ENCODE results near the gene HNRNPL.
"Not testable (repeated sequence)": the region's sequence is repeated elsewhere in the genome, so short reads cannot be mapped to it uniquely, and the experiment has no call there.

HNRNPL gene

GRCh38 chr19:38869160-38869835, 19.5 kb upstream of the HNRNPL start:
- no peaks in the 10 kb centered on the region for H3K36me3 ChIP-seq (ENCODE audit: control insufficient read depth, low read depth, low read length)
- no peak overlapping the region for H3K27ac ChIP-seq (ENCODE audit: low read length)
- peak overlapping the region; percentile 36 for H3K9ac ChIP-seq (ENCODE audit: low read length)
- peaks cover 12% of the 10 kb centered on the region for H3K27me3 ChIP-seq (ENCODE audit: control insufficient read depth, insufficient read depth, low read length)
- H3K9me3 ChIP-seq (ENCODE audit: control insufficient read depth, low read depth, low read length) = no peaks in the 10 kb centered on the region
- peak overlapping the region; percentile 49 for H3K4me3 ChIP-seq (ENCODE audit: low read length)
- H3K4me1 ChIP-seq (ENCODE audit: control insufficient read depth, low read depth, low read length) = peaks cover 7% of the 10 kb centered on the region

DNA sequence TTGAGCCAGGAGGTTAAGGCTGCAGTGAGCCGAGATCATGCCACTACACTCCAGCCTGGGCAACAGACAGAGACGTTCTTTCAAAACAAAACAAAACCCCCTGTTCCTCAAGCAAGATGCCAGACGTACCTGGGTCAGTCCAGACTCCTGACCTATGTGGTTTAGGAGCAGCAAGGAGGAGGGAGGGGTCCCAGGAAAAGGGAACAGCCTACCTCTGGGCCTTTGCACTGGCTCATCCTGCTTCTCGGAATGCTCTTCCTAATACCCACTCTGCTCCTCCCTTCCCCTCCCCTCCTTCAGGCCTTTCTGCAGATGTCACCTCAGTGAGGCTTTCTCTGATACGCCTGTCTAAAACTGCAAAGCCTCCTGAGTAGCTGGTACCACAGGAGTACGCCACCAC, 18.8 kb upstream of the HNRNPL start:
- Histone ChIP-seq H3K9ac (ENCODE audit: low read length) (no peak overlapping the region), H3K4me1 (ENCODE audit: control insufficient read depth, low read depth, low read length) (peaks cover 7% of the 10 kb centered on the region), H3K27ac (ENCODE audit: low read length) (no peak overlapping the region), H3K4me3 (ENCODE audit: low read length) (no peak overlapping the region), H3K27me3 (ENCODE audit: control insufficient read depth, insufficient read depth, low read length) (peaks cover 12% of the 10 kb centered on the region), H3K36me3 (ENCODE audit: control insufficient read depth, low read depth, low read length) (no peaks in the 10 kb centered on the region), H3K9me3 (ENCODE audit: control insufficient read depth, low read depth, low read length) (no peaks in the 10 kb centered on the region)

DNA sequence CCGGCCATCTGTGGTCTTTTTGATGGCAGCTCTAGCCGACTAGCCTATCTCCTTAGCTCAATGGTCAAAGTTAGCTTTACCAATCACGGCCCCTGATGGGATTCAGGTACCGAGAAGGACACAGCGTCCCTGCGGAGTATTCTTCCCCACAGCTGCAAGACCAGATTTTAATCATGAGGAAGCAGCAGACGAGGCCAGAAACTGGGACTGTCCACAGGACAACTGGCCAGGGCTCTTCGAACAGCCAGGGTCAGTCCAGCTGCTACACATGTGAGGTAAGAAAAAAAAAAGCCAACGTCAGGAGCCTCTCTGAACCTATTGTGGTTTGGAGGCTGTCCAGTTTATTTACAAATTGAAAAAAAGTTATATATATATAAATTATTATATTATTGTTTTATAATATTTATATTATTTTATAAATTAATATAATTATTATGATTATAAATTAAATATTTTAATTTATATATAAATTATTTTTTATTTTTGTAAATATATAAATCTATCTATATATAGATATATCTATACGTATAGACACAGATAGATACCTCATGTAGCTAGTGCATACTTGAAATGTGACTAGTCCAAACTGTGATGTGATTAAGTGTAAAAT, 17.5 kb upstream of the HNRNPL start:
- Histone ChIP-seq H3K27me3 (ENCODE audit: control insufficient read depth, insufficient read depth, low read length) (peaks cover 12% of the 10 kb centered on the region), H3K36me3 (ENCODE audit: control insufficient read depth, low read depth, low read length) (no peaks in the 10 kb centered on the region), H3K9ac (ENCODE audit: low read length) (no peak overlapping the region), H3K27ac (ENCODE audit: low read length) (no peak overlapping the region), H3K9me3 (ENCODE audit: control insufficient read depth, low read depth, low read length) (no peaks in the 10 kb centered on the region), H3K4me3 (ENCODE audit: low read length) (no peak overlapping the region), H3K4me1 (ENCODE audit: control insufficient read depth, low read depth, low read length) (peaks cover 7% of the 10 kb centered on the region)

DNA sequence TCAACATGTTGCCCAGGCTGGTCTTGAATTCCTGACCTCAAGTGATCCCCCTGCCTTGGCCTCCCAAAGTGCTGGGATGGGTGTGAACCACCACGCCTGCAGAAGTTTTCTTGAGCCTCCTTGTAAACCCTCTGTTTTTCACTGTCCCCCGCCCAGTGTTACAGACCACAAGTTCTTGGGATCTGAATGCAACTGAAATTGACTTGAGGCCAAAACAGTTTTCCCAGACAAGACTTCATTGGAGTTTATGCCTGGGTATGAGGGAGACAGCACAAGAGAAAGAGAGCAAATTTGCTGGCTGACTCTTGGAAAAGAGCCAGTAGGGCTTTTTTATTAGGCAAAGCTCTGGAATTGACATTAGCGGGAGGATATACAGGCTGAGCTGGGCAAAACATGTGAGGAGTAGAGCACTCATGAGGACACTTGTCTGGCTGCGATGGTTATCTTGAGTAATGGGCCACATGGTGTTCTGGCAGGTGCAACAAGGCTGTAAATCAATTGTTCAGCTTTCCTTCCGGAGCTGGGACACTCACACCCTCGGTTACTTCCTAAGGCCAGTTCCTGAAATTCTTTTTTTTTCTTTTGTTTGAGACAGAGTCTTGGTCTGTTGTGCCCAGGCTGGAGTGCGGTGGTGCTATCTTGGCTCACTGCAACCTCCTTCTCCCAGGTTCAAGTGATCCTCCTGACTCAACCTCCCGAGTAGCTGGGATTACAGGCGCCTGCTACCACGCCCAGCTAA, 12.7 kb upstream of the HNRNPL start:
- no peak overlapping the region for H3K9ac ChIP-seq (ENCODE audit: low read length)
- no peak overlapping the region for H3K27ac ChIP-seq (ENCODE audit: low read length)
- H3K4me3 ChIP-seq (ENCODE audit: low read length) = no peak overlapping the region
- no peaks in the 10 kb centered on the region for H3K27me3 ChIP-seq (ENCODE audit: control insufficient read depth, insufficient read depth, low read length)
- no peaks in the 10 kb centered on the region for H3K9me3 ChIP-seq (ENCODE audit: control insufficient read depth, low read depth, low read length)
- no peaks in the 10 kb centered on the region for H3K36me3 ChIP-seq (ENCODE audit: control insufficient read depth, low read depth, low read length)
- H3K4me1 ChIP-seq (ENCODE audit: control insufficient read depth, low read depth, low read length) = no peaks in the 10 kb centered on the region

DNA sequence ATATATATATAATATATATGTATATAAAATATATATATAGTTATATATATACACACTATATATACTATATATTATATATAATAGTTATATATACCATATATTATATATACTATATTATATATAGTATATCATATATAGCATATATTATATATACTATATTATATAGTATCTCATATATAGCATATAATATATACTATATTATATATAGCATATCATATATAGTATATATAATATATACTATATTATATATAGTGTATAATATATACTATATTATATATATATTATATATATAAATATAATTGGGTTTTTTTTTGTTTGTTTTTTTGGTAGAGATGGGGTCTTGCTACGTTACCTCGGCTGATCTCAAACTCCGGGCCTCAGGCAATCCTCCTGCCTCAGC, 11.6 kb upstream of the HNRNPL start:
- H3K9me3 ChIP-seq (ENCODE audit: control insufficient read depth, low read depth, low read length) = no peaks in the 10 kb centered on the region
- no peak overlapping the region for H3K27ac ChIP-seq (ENCODE audit: low read length)
- no peaks in the 10 kb centered on the region for H3K36me3 ChIP-seq (ENCODE audit: control insufficient read depth, low read depth, low read length)
- H3K9ac ChIP-seq (ENCODE audit: low read length) = no peak overlapping the region
- H3K27me3 ChIP-seq (ENCODE audit: control insufficient read depth, insufficient read depth, low read length) = no peaks in the 10 kb centered on the region
- H3K4me3 ChIP-seq (ENCODE audit: low read length) = no peak overlapping the region
- no peaks in the 10 kb centered on the region for H3K4me1 ChIP-seq (ENCODE audit: control insufficient read depth, low read depth, low read length)

GRCh38 chr19:38859631-38860204, 9.9 kb upstream of the HNRNPL start:
- H3K4me3 ChIP-seq (ENCODE audit: low read length); H3K9ac ChIP-seq (ENCODE audit: low read length); H3K36me3 ChIP-seq (ENCODE audit: control insufficient read depth, low read depth, low read length); H3K27ac ChIP-seq (ENCODE audit: low read length); H3K9me3 ChIP-seq (ENCODE audit: control insufficient read depth, low read depth, low read length); H3K4me1 ChIP-seq (ENCODE audit: control insufficient read depth, low read depth, low read length); H3K27me3 ChIP-seq (ENCODE audit: control insufficient read depth, insufficient read depth, low read length): not testable (repeated sequence)

DNA sequence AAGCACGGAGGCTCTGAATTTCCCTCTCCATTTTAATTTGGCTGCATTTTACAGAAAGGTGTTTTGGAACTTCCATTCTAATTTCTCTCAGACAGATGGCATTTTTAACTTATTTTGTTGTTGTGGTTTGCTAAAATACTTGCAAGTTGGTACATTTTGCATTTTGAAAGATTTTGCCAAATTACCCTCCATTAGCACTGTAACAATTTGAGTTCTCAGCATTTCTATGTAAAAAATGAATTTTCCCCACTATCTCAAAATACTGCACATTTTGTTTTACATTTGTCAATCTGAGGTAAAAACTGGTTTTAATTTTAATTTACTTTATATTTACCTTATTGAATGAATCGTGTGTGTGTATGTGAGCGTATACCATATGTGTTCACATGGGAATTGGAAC, 7.0 kb upstream of the HNRNPL start:
- no peaks in the 10 kb centered on the region for H3K27me3 ChIP-seq (ENCODE audit: control insufficient read depth, insufficient read depth, low read length)
- H3K9me3 ChIP-seq (ENCODE audit: control insufficient read depth, low read depth, low read length) = no peaks in the 10 kb centered on the region
- no peak overlapping the region for H3K9ac ChIP-seq (ENCODE audit: low read length)
- H3K4me1 ChIP-seq (ENCODE audit: control insufficient read depth, low read depth, low read length) = no peaks in the 10 kb centered on the region
- H3K4me3 ChIP-seq (ENCODE audit: low read length) = no peak overlapping the region
- H3K27ac ChIP-seq (ENCODE audit: low read length) = no peak overlapping the region
- H3K36me3 ChIP-seq (ENCODE audit: control insufficient read depth, low read depth, low read length) = no peaks in the 10 kb centered on the region

DNA sequence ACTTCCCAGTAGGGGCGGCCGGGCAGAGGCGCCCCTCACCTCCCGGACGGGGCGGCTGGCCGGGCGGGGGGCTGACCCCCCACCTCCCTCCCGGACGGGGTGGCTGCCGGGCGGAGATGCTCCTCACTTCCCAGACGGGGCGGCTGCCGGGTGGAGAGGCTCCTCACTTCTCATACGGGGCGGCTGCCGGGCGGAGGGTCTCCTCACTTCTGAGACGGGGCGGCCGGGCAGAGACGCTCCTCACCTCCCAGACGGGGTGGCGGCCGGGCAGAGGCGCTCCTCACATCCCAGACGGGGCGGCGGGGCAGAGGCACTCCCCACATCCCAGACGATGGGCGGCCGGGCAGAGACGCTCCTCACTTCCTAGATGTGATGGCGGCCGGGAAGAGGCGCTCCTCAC, 6.0 kb upstream of the HNRNPL start:
- H3K9me3 ChIP-seq (ENCODE audit: control insufficient read depth, low read depth, low read length); H3K36me3 ChIP-seq (ENCODE audit: control insufficient read depth, low read depth, low read length); H3K9ac ChIP-seq (ENCODE audit: low read length); H3K4me1 ChIP-seq (ENCODE audit: control insufficient read depth, low read depth, low read length); H3K27me3 ChIP-seq (ENCODE audit: control insufficient read depth, insufficient read depth, low read length); H3K4me3 ChIP-seq (ENCODE audit: low read length); H3K27ac ChIP-seq (ENCODE audit: low read length): not testable (repeated sequence)

DNA sequence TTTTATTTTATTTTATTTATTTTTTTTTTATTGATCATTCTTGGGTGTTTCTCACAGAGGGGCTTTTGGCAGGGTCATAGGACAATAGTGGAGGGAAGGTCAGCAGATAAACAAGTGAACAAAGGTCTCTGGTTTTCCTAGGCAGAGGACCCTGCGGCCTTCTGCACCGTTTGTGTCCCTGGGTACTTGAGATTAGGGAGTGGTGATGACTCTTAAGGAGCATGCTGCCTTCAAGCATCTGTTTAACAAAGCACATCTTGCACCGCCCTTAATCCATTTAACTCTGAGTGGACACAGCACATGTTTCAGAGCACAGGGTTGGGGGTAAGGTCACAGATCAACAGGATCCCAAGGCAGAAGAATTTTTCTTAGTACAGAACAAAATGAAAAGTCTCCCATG, 5.2 kb upstream of the HNRNPL start:
- H3K27ac ChIP-seq (ENCODE audit: low read length); H3K4me1 ChIP-seq (ENCODE audit: control insufficient read depth, low read depth, low read length); H3K9me3 ChIP-seq (ENCODE audit: control insufficient read depth, low read depth, low read length); H3K36me3 ChIP-seq (ENCODE audit: control insufficient read depth, low read depth, low read length); H3K27me3 ChIP-seq (ENCODE audit: control insufficient read depth, insufficient read depth, low read length); H3K4me3 ChIP-seq (ENCODE audit: low read length); H3K9ac ChIP-seq (ENCODE audit: low read length): not testable (repeated sequence)

DNA sequence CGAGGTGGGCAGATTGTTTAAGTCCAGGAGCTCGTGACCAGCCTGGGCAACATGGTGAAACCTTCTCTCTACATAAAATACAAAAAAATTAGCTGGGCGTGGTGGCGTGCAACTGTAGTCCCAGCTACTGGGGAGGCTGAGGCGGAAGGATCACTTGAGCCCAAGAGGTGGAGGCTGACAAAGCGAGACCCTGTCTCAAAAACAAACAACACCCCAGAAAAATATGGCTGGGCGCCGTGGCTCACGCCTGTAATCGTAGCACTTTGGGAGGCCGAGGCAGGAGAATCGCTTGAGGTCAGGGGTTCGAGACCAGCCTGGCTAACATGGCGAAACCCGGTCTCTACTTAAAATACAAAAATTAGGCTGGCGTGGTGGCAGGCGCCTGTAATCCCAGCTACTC, 3.4 kb upstream of the HNRNPL start:
- no peak overlapping the region for H3K27ac ChIP-seq (ENCODE audit: low read length)
- peak overlapping the region; percentile 81 for H3K9ac ChIP-seq (ENCODE audit: low read length)
- H3K27me3 ChIP-seq (ENCODE audit: control insufficient read depth, insufficient read depth, low read length) = no peaks in the 10 kb centered on the region
- no peaks in the 10 kb centered on the region for H3K9me3 ChIP-seq (ENCODE audit: control insufficient read depth, low read depth, low read length)
- peaks cover 7% of the 10 kb centered on the region for H3K4me1 ChIP-seq (ENCODE audit: control insufficient read depth, low read depth, low read length)
- no peaks in the 10 kb centered on the region for H3K36me3 ChIP-seq (ENCODE audit: control insufficient read depth, low read depth, low read length)
- H3K4me3 ChIP-seq (ENCODE audit: low read length) = peak overlapping the region; percentile 83

GRCh38 chr19:38852231-38853044, 2.7 kb upstream of the HNRNPL start:
- H3K9ac ChIP-seq (ENCODE audit: low read length) = peak overlapping the region; percentile 81
- H3K9me3 ChIP-seq (ENCODE audit: control insufficient read depth, low read depth, low read length) = no peaks in the 10 kb centered on the region
- peaks cover 7% of the 10 kb centered on the region for H3K4me1 ChIP-seq (ENCODE audit: control insufficient read depth, low read depth, low read length)
- no peaks in the 10 kb centered on the region for H3K27me3 ChIP-seq (ENCODE audit: control insufficient read depth, insufficient read depth, low read length)
- H3K4me3 ChIP-seq (ENCODE audit: low read length) = peak overlapping the region; percentile 83
- peak overlapping the region; percentile 69 for H3K27ac ChIP-seq (ENCODE audit: low read length)
- H3K36me3 ChIP-seq (ENCODE audit: control insufficient read depth, low read depth, low read length) = peaks cover 3% of the 10 kb centered on the region
